Osteoblast (primary cell): ENCODE measurements around the gene RNASE12. TPM values are rescaled to one million over a fixed set of nuclear protein-coding genes. Genes with fewer than 3 reads are reported as not detected.
"Not testable (repeated sequence)": the region's sequence is repeated elsewhere in the genome, so short reads cannot be mapped to it uniquely, and the experiment has no call there.

Experiments
- DNase-seq: peaks from one replicate; pipeline ENCODE4 v3.0.0; 2011; ENCODE audit warnings: low spot score, mixed read lengths; ENCODE audit not compliant: insufficient read length; ENCODE audit errors: missing footprints
- H2AFZ ChIP-seq: 2 replicates; pipeline ENCODE4 v1.6.0; 2011; ENCODE audit warnings: mild to moderate bottlenecking, low read length
- H3K27ac ChIP-seq: 2 replicates; pipeline ENCODE4 v1.5.1; 2011; ENCODE audit warnings: mild to moderate bottlenecking, low read depth, low read length, moderate library complexity
- H3K27me3 ChIP-seq: 2 replicates; pipeline ENCODE4 v1.6.0; 2012; ENCODE audit warnings: mild to moderate bottlenecking, control low read depth, inconsistent platforms, low read length, moderate library complexity; ENCODE audit not compliant: insufficient read depth
- H3K36me3 ChIP-seq: 2 replicates; pipeline ENCODE4 v1.5.1; 2011; ENCODE audit warnings: mild to moderate bottlenecking, low read length, control low read depth, moderate library complexity; ENCODE audit not compliant: insufficient read depth
- H3K4me1 ChIP-seq: 2 replicates; pipeline ENCODE4 v1.5.1; 2011; ENCODE audit warnings: mild to moderate bottlenecking, low read length, control low read depth, moderate library complexity; ENCODE audit not compliant: insufficient read depth
- H3K4me2 ChIP-seq: 2 replicates; pipeline ENCODE4 v1.6.0; 2011; ENCODE audit warnings: mild to moderate bottlenecking, low read length; ENCODE audit not compliant: insufficient read depth
- H3K4me3 ChIP-seq: fragments of 200-600 bp; sonication (generic); 3 replicates; pipeline ENCODE4 v1.5.1; 2012; ENCODE audit warnings: mild to moderate bottlenecking, low read length, inconsistent platforms; ENCODE audit not compliant: insufficient read depth
- H3K79me2 ChIP-seq: 2 replicates; pipeline ENCODE4 v1.6.0; 2012; ENCODE audit warnings: mild to moderate bottlenecking, low read length, control low read depth, inconsistent platforms; ENCODE audit not compliant: insufficient read depth
- H3K9me3 ChIP-seq: 2 replicates; pipeline ENCODE4 v1.5.1; 2011; ENCODE audit warnings: low read depth, low read length, control low read depth
- H4K20me1 ChIP-seq: 2 replicates; pipeline ENCODE4 v1.6.0; 2012; ENCODE audit warnings: mild to moderate bottlenecking, low read length, control low read depth; ENCODE audit not compliant: insufficient read depth
- CTCF ChIP-seq: IDR thresholded peaks from 2 replicates; pipeline ENCODE4 v1.5.1; 2011; ENCODE audit warnings: mild to moderate bottlenecking, low read depth, low read length, moderate library complexity; ENCODE audit errors: extremely low read depth
- total RNA-seq: library from RNA; depleted of rRNA; stranded (reverse); fragments of >200 nt; gene quantifications from 2 replicates; pipeline ENCODE4 v1.2.3, GENCODE V29; 2012

Gene RNASE12
- total RNA-seq, 1 donor, result not detected

- TF ChIP-seq CTCF, result no peak
- Histone ChIP-seq H3K36me3 (no peaks in the 10 kb centered on the region), H3K4me1 (peaks cover 3% of the 10 kb centered on the region), H3K27ac (no peak overlapping the region), H3K9me3 (no peaks in the 10 kb centered on the region), H3K27me3 (peaks cover 2% of the 10 kb centered on the region), H3K4me2 (no peak overlapping the region), H4K20me1 (no peaks in the 10 kb centered on the region), H3K4me3 (no peak overlapping the region), H3K79me2 (no peaks in the 10 kb centered on the region), H2AFZ (no peak overlapping the region)
- DNase-seq, result peak; percentile 38
These were observed 5.9 kb upstream of the RNASE12 start for GRCh38 chr14:20597108-20597507.

GRCh38 chr14:20595726-20596125 is 4.5 kb upstream of the RNASE12 start:
- not testable (repeated sequence) for H3K4me2 ChIP-seq, H3K36me3 ChIP-seq, H3K9me3 ChIP-seq, H3K4me1 ChIP-seq, H2AFZ ChIP-seq, H3K79me2 ChIP-seq, H3K27ac ChIP-seq, H4K20me1 ChIP-seq, H3K4me3 ChIP-seq
- H3K27me3 ChIP-seq, result peaks cover 12% of the 10 kb centered on the region
- DNase-seq, result peak; percentile 67

GRCh38 chr14:20592574-20592973 is 1.4 kb upstream of the RNASE12 start:
- no peak overlapping the region for H3K27ac ChIP-seq
- TF ChIP-seq CTCF, result no peak
- H4K20me1 ChIP-seq, result no peaks in the 10 kb centered on the region
- no peak for DNase-seq
- no peaks in the 10 kb centered on the region for H3K79me2 ChIP-seq
- no peak overlapping the region for H3K4me3 ChIP-seq
- peak overlapping the region; percentile 44 for H3K4me2 ChIP-seq
- H3K4me1 ChIP-seq, result peaks cover 3% of the 10 kb centered on the region
- H3K36me3 ChIP-seq, result no peaks in the 10 kb centered on the region
- H3K27me3 ChIP-seq, result peaks cover 12% of the 10 kb centered on the region
- H2AFZ ChIP-seq, result no peak overlapping the region
- H3K9me3 ChIP-seq, result no peaks in the 10 kb centered on the region

GRCh38 chr14:20587489-20588154 is 3.6 kb downstream of the RNASE12 start, which contains the start of gene RNASE11:
RNASE11 (minus strand) TSS chr14:20588001.
- H3K27ac ChIP-seq, result no peak within 1 kb of the TSS
- H3K36me3 ChIP-seq, result no peaks in the 10 kb centered on the region
- TF ChIP-seq CTCF, result no peak

More at GRCh38 chr14:20587489-20588154, 3.6 kb downstream of the RNASE12 start, which contains the start of gene RNASE11:
- no peak within 1 kb of the TSS for H3K4me2 ChIP-seq
- no peak within 1 kb of the TSS for H3K4me3 ChIP-seq
- H2AFZ ChIP-seq, result no peak within 1 kb of the TSS
- H3K27me3 ChIP-seq, result peaks cover 21% of the 10 kb centered on the region
- no peak for DNase-seq
- no peaks in the 10 kb centered on the region for H3K79me2 ChIP-seq
- peaks cover 3% of the 10 kb centered on the region for H3K4me1 ChIP-seq
- H4K20me1 ChIP-seq, result no peaks in the 10 kb centered on the region
- H3K9me3 ChIP-seq, result no peaks in the 10 kb centered on the region
